Measurements from ENCODE around the gene AKAP1. TPM values are rescaled to one million over a fixed set of nuclear protein-coding genes. Genes with fewer than 3 reads are reported as not detected.

The AKAP1 gene
- total and polyA plus RNA-seq, 2 donors (not counting 1 experiment from before 2014, with no cell fraction given): 4.8 to 9.1 TPM

DNA sequence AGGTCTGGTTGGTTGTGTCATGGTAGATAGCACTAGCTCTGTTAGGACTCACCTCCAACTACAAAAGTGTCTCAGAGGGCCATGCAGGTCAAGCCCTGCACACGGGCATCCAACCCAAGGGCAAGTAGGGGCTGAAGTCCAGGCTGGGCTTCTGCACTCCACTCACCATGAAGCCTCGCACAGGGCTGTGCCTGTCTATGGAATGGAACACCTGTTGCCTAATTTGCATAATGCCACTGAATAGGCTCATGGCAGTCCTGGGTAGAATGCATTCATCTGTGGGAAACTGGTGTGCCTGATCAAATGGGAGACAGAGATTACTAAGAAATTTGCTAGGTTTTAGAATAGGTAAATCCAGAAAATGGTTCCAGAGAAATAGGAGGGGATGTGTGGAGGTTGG lies 8.0 kb upstream of the AKAP1 start:
- Histone ChIP-seq H2AFZ (ENCODE audit: low read length) (no peak overlapping the region), H4K20me1 (ENCODE audit: control insufficient read depth, extremely low read depth, insufficient read depth, low read length) (no peaks in the 10 kb centered on the region), H3K27me3 (ENCODE audit: control insufficient read depth, insufficient read depth, low read length) (no peaks in the 10 kb centered on the region), H3K4me2 (ENCODE audit: extremely low read depth, insufficient read depth, low read length) (no peak overlapping the region), H3K4me1 (ENCODE audit: control insufficient read depth, extremely low read depth, insufficient read depth, low read length) (no peaks in the 10 kb centered on the region), H3K9ac (ENCODE audit: insufficient read depth, low read length) (no peak overlapping the region), H3K27ac (ENCODE audit: insufficient read depth, low read length) (no peak overlapping the region), H3K36me3 (ENCODE audit: control insufficient read depth, insufficient read depth, low read length) (no peaks in the 10 kb centered on the region), H3K9me3 (ENCODE audit: control insufficient read depth, insufficient read depth, low read depth, low read length) (no peaks in the 10 kb centered on the region), H3K4me3 (replicated peaks in 1 of 4; ENCODE audit: control extremely low read depth in 1 of 4, insufficient read depth in 1 of 4, low read depth in 3 of 4, low read length in 4 of 4) (no peak overlapping the region), H3K79me2 (ENCODE audit: control insufficient read depth, insufficient read depth, low read length) (no peaks in the 10 kb centered on the region)
- no peak for DNase-seq (ENCODE audit: low read depth in 2 of 2)
- TF ChIP-seq, protein P1, sequence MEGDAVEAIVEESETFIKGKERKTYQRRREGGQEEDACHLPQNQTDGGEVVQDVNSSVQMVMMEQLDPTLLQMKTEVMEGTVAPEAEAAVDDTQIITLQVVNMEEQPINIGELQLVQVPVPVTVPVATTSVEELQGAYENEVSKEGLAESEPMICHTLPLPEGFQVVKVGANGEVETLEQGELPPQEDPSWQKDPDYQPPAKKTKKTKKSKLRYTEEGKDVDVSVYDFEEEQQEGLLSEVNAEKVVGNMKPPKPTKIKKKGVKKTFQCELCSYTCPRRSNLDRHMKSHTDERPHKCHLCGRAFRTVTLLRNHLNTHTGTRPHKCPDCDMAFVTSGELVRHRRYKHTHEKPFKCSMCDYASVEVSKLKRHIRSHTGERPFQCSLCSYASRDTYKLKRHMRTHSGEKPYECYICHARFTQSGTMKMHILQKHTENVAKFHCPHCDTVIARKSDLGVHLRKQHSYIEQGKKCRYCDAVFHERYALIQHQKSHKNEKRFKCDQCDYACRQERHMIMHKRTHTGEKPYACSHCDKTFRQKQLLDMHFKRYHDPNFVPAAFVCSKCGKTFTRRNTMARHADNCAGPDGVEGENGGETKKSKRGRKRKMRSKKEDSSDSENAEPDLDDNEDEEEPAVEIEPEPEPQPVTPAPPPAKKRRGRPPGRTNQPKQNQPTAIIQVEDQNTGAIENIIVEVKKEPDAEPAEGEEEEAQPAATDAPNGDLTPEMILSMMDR (conservative IDR thresholded peaks at IDR 0.05 in 1 of 2, IDR thresholded peaks at IDR 0.05 in 1 of 2; ENCODE audit: low read depth in 1 of 2, low read length in 2 of 2): no peak
- TF ChIP-seq EZH2 (IDR thresholded peaks at IDR 0.05; ENCODE audit: low read length, missing control alignments): no peak

DNA sequence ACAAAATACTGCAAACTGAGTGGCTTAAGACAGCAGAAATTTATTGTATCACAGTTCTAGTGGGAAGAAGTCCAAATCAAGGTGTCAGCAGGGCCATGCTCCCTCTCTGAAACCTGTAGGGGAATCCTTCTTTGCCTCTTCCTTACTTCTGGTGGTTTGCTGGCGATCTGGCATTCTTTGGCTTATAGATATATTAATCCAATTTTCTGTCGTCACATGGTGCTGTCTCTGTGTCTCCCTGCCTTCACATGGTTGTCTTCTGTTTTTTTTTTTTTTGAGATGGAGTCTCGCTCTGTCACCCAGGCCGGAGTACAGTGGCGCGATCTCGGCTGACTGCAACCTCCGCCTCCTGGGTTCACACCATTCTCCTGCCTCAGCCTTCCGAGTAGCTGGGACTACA lies 6.8 kb upstream of the AKAP1 start:
- TF ChIP-seq EZH2 (IDR thresholded peaks at IDR 0.05; ENCODE audit: low read length, missing control alignments): no peak
- TF ChIP-seq, protein P1 (conservative IDR thresholded peaks at IDR 0.05 in 1 of 2, IDR thresholded peaks at IDR 0.05 in 1 of 2; ENCODE audit: low read depth in 1 of 2, low read length in 2 of 2): no peak
- no peaks in the 10 kb centered on the region for H3K9me3 ChIP-seq (ENCODE audit: control insufficient read depth, insufficient read depth, low read depth, low read length)
- H3K79me2 ChIP-seq (ENCODE audit: control insufficient read depth, insufficient read depth, low read length): no peaks in the 10 kb centered on the region
- H3K4me3 ChIP-seq (replicated peaks in 1 of 4; ENCODE audit: control extremely low read depth in 1 of 4, insufficient read depth in 1 of 4, low read depth in 3 of 4, low read length in 4 of 4): no peak overlapping the region
- H3K9ac ChIP-seq (ENCODE audit: insufficient read depth, low read length): no peak overlapping the region
- no peak for DNase-seq (ENCODE audit: low read depth in 2 of 2)
- H3K36me3 ChIP-seq (ENCODE audit: control insufficient read depth, insufficient read depth, low read length): no peaks in the 10 kb centered on the region
- no peak overlapping the region for H3K4me2 ChIP-seq (ENCODE audit: extremely low read depth, insufficient read depth, low read length)
- no peaks in the 10 kb centered on the region for H4K20me1 ChIP-seq (ENCODE audit: control insufficient read depth, extremely low read depth, insufficient read depth, low read length)
- no peak overlapping the region for H3K27ac ChIP-seq (ENCODE audit: insufficient read depth, low read length)
- H3K4me1 ChIP-seq (ENCODE audit: control insufficient read depth, extremely low read depth, insufficient read depth, low read length): no peaks in the 10 kb centered on the region
- H3K27me3 ChIP-seq (ENCODE audit: control insufficient read depth, insufficient read depth, low read length): no peaks in the 10 kb centered on the region
- no peak overlapping the region for H2AFZ ChIP-seq (ENCODE audit: low read length)

DNA sequence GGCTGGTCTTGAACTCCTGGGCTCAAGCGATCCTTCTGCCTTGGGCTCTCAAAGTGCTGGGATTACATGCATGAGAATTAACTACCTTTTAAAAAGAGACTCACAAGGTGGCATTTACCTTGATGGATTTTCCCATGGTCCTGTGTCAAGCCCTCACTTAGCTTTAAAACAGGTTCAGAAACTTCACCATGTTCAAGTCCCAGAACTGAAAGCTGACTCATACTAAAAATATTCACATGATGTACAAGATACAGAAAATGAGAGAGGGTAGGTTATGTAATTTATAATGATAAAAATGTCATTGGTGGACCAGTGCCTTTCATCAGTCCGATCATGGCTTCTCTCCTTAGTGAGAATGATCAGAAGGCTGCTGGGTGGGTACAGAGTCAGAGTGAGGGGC lies 4.3 kb upstream of the AKAP1 start:
- Histone ChIP-seq H4K20me1 (ENCODE audit: control insufficient read depth, extremely low read depth, insufficient read depth, low read length) (no peaks in the 10 kb centered on the region), H3K9ac (ENCODE audit: insufficient read depth, low read length) (no peak overlapping the region), H3K4me2 (ENCODE audit: extremely low read depth, insufficient read depth, low read length) (no peak overlapping the region), H3K9me3 (ENCODE audit: control insufficient read depth, insufficient read depth, low read depth, low read length) (no peaks in the 10 kb centered on the region), H3K27me3 (ENCODE audit: control insufficient read depth, insufficient read depth, low read length) (no peaks in the 10 kb centered on the region), H2AFZ (ENCODE audit: low read length) (no peak overlapping the region), H3K27ac (ENCODE audit: insufficient read depth, low read length) (no peak overlapping the region), H3K4me1 (ENCODE audit: control insufficient read depth, extremely low read depth, insufficient read depth, low read length) (no peaks in the 10 kb centered on the region), H3K36me3 (ENCODE audit: control insufficient read depth, insufficient read depth, low read length) (no peaks in the 10 kb centered on the region), H3K4me3 (replicated peaks in 1 of 4; ENCODE audit: control extremely low read depth in 1 of 4, insufficient read depth in 1 of 4, low read depth in 3 of 4, low read length in 4 of 4) (no peak overlapping the region), H3K79me2 (ENCODE audit: control insufficient read depth, insufficient read depth, low read length) (no peaks in the 10 kb centered on the region)
- TF ChIP-seq, protein P1 (conservative IDR thresholded peaks at IDR 0.05 in 1 of 2, IDR thresholded peaks at IDR 0.05 in 1 of 2; ENCODE audit: low read depth in 1 of 2, low read length in 2 of 2): no peak
- no peak for TF ChIP-seq EZH2 (IDR thresholded peaks at IDR 0.05; ENCODE audit: low read length, missing control alignments)
- no peak for DNase-seq (ENCODE audit: low read depth in 2 of 2)
